ENCODE measurements around the gene PF4V1.

PF4V1 gene, protein sequence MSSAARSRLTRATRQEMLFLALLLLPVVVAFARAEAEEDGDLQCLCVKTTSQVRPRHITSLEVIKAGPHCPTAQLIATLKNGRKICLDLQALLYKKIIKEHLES

DNA sequence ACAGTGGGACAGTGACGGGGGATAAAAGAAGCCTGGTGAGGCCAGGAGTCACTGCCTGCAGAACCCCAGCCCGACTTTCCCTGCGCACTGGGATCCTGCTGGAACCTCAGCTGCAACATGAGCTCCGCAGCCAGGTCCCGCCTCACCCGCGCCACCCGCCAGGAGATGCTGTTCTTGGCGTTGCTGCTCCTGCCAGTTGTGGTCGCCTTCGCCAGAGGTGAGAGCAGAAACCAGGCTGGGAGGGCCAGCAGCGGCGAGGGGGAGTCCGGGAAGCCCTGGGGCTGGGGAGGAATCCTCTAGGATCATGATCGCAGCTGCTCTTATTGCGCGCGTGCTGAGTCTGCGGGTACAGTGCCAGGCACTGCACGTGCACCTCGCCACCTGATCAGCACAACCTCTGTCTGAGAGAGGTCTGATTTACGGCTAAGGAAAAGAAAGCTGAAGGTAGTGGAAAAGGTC lies at the start of gene PF4V1:
PF4V1 (plus strand) TSS at position 51 of the 459 bp plus-strand sequence; CDS start at position 118, 67 bp downstream.
- no peak for DNase-seq

DNA sequence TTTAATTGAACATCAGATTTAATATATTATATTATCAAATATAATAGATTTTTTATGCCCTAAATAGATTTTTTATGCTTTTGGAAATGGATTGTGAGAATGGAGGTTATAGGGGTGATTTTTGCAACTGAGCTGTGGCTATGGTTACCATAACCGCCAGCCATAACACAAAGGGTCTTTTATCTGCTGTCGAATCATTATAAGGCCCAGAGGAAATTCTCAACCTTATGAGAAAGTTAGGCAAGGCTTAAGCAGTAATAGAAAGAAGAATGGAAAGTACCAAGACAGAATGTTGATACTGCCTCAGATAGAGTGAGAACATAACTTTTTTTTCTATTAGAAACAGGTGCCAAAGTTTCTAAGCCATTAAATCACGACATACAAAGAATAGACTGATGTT lies 42.9 kb upstream of the PF4V1 start:
- no peak for DNase-seq

DNA sequence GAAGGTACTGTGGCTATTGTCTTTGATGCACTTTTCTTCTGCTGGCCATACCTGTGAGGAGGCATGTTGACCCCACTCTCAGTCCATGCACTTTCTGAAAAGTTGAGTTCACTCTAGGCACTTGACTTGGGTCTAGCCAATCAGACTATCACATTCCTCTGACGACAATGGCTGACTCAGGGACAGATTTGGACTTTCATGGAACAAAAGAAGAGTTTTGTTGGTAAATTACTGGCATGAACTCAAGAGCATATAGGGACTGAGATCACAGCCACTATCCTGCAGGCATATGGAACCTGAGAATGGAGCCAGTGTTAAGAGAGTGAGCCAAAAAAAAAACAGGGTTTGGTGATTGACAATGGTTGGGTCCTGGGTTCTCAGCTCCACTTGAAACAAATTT lies 41.3 kb upstream of the PF4V1 start:
- DNase-seq: no peak

DNA sequence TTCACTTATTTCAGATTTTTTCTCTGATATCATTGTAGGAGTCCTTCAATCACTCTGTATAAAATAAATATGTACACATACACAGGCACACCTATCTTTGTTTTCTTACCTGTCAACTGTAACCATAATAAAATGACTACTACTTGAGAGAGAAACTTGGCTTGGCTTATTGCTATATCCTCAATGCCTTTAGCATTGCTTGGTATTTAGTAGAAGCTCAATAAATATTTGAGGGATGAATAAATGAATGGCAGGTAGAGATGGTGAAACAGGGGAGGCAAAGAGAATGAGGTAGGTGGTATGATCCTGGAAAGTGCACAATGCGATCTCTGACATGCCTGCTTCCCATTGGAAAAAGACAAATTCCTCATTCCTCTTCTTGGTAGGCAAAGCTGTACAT lies 38.4 kb upstream of the PF4V1 start:
- DNase-seq: no peak

DNA sequence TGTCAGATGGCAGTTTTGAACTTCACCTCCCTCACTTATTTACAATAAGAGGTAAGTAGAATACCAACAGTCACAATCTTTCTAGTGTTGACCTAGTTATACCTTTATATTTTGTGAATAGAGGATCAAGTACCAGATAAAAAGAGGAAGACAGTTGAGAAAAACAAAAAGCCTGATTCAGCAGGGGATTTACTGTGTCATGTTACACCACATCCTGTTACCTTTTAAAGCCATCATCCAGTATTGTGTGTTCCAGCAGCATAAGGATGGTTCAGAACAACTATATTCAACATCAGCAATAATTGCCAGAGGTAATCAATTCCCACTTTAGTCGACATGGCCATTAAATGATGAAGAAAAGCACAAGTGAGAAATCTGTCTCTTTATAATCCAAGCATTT lies 38.0 kb upstream of the PF4V1 start:
- DNase-seq: no peak

DNA sequence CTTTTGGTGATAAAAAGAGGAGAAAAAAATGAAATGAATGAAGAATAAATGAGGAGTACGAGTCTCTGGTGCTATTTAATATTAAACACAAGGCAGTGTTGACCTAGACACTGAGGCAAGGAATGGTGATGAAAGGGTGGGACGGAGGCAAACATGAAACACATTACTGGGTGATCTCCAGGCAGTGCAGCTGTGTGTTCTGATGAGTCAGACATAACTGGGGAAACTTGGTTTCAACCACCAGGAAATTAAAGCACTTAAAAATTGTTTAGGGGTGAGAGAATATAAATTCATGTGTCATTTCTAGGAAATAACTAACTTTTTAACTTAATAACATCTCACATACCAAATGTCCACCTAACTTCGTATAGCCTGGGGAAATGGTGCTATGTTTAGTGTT lies 36.3 kb upstream of the PF4V1 start:
- no peak for DNase-seq

DNA sequence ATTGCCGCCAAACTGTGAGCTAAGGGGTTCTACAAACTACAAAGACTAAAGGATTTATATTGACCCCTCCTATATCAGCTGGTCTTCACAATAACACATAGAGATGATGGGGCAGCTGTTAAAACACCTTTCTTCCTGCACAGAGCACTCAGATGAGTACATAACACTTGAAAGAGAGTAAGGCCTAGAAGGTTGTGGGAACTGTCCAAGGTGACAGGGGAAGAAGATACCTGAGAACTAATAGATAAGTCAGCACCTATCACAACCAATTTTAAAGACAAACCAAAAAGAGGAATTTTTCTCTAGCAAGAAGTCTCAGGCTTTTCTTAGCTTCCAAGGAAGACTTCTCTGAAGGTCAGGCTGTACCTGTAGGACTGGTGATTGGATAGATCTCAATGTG lies 35.8 kb upstream of the PF4V1 start:
- DNase-seq: no peak

DNA sequence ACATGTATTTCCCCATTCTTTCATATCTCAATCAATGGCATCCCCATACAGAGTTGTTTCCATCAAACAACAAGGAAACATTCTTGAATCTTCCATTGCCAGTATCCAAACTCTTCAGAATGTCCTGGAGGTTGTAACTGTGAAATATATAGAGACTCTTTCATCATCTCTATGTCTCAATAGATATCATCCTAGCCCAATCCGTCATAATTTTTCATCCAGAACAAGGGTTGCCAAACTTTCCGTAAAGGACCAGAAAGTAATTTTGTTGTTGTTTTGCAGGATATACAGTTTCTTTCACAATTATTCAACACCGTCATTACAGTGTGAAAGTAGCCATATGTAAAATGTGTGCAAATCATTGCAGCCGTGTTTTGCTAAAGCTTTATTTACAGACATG lies 31.8 kb upstream of the PF4V1 start:
- no peak for DNase-seq

DNA sequence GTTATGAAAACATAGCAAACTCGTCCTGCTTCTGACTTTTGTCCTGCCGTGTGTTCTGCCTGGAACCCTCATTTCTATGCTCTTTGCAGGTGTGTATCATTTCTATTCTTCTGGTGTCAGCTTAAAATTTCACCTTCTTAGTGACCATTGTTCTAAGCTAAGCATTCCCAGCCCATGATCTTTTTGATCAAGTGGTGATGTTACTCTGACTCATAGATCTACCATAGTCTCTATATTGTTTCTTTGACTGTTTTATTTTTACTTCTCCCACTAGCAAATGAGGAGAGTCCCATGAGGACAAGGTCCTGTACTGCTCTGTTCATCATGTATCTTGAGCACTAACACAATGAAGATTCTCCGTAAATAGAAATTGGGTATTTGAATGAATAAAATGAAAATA lies 30.7 kb upstream of the PF4V1 start:
- DNase-seq: no peak

DNA sequence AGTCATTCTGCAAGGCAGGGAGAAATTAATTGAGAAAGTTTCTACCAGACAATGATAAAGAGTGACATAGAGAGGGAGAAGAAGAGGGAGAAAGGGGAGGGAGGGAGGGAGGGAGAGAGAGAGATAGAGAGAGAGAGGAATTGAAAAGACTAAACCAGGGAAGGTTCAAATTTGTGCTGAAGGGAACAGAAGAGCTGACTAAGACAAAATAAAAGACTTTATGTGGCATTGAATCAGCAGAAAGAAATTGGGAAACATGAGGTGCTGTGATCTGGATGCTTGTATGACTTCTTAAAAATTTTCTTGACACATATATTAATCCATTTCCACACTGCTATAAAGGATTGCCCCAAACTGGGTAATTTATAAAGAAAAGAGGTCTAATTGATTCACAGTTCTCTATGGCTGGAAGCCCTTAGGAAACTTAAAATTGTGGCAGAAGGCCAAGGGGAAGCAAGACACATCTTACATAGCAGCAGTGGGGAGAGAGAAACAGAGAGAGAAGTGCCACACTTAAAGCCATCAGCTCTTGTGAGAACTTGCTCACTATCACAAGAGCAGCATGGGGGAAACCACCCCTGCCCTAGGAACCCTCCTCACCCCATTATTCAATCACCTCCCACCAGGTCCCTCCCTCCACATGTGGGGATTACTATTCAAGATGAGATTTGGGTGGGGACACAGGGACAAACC lies 30.1 kb upstream of the PF4V1 start:
- DNase-seq: no peak

DNA sequence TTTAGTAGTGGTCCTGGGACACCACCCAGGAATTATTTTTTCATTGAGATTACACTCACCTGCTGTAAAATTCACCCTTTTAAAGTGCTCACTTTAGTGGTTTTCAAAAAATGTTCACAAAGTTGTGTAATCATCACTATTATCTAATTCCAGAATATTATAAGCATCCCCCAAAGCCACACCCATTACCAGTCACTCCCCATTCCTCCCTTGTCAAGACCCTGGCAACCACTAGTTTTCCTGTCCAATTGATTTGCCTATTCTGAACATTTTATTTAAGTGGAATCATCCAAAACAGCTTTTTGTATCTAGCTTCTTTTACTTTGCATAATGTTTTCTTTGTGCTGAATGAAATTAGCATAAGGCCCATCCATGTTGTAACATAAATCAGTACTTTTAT lies 29.3 kb upstream of the PF4V1 start:
- no peak for DNase-seq

DNA sequence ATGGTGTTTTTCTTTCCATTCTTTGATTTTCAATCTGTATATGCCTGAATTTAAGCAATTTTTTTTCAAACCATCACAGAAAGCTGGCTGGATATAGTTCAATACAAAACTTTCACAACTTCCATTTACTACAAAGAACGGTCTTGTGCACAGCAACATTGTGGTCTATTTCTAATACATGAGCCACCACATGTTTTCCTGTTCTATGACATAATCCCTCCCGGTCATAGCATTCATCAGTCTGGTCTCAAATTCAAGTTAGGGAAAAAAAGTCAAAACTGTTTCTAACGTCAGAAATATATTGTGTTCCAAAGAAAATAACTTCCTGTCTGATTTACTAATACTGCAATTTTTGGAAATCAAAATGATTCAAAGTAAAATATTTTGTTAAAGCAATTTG lies 24.1 kb upstream of the PF4V1 start:
- DNase-seq: no peak

DNA sequence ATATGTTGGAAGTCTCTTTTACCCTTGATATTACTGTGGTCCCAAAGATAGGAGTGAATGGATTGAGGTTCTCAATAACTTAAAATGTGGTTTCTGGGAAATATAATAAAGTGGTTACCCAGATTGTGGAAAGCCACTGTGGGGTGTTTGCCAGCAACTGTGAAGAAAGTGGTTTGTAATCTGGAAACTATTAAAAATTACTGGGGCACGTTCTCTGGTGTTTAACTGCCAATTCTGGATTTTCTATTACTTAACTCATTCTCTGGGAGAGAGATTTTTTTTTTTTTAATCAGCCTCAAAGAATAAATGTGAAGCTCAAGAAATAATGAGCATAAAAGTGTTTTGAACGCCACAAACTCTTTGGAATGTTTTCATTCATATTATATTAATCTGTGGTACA lies 21.5 kb upstream of the PF4V1 start:
- no peak for DNase-seq

DNA sequence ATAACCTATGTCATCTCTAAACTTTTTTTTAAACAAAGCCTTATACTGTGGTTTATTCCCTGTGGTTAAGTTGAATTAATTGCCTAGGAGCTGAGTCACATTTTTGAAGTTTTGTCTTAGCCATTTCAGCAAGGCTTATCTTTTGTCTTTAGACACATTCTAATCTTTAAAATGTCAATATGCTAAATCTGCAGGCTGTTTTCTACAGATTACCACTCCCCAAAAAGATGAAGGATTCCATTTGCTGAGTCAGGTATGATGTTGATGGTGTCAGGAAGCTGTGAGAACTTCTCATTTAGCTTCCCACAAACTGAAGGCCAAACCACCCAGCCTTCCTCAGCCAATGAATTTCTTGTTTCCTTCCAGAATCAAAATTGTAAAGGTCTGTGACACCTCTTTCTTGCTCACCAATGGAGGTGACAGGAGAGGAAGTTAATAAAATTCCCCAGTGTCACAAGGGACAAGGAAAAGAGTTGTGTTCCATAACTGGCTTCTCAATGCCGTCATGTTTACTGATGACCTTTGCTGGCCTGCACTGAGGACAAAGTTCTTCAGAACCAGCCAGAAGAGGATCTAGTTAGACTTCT lies 20.4 kb upstream of the PF4V1 start:
- no peak for DNase-seq

DNA sequence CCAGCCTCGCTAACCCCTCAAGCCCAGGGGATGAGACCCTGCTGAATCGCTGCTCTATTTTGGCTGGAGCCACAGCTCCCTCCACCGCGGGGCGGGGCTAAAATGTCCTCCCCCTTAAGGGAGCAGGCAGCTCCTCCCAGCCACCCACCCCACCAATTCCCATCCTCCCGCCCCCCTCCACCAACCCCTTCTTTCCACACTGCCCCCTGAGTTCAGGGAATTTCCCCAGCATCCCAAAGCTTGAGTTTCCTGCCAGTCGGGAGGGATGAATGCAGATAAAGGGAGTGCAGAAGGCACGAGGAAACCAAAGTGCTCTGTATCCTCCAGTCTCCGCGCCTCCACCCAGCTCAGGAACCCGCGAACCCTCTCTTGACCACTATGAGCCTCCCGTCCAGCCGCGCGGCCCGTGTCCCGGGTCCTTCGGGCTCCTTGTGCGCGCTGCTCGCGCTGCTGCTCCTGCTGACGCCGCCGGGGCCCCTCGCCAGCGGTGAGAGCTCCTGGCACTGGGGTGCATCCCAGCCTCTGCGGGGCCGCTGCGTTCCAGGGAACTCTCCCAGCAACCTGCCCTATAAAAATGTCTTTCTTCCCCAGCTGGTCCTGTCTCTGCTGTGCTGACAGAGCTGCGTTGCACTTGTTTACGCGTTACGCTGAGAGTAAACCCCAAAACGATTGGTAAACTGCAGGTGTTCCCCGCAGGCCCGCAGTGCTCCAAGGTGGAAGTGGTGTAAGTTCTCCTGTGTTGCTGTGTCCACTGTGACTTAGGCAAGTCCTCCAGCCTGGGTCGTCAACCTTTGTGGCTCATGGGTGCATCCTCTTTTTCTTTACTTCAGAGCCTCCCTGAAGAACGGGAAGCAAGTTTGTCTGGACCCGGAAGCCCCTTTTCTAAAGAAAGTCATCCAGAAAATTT lies 16.5 kb upstream of the PF4V1 start, which contains the start of gene CXCL6:
CXCL6 (plus strand) TSS at position 306 of the 907 bp plus-strand sequence; CDS start at position 379, 73 bp downstream.
- no peak for DNase-seq

DNA sequence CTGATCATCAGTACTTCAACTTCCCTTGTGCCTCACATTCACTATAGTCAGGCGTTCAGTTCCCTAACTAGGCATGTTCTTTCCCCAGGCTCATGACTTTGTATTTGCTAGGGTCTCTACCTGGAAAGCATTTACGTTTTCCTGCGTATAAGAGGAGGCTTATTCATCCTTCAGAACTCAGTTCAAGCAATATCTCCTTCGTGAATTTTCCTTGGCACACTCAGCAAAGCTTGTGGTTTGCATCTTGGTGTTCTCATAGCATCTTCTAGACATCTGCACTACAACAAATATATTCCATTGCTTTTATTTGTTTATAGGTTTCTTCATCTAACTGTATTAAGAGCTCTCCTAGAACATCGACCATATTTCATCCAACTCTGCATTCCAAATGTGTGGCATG lies 14.0 kb upstream of the PF4V1 start:
- DNase-seq: no peak

DNA sequence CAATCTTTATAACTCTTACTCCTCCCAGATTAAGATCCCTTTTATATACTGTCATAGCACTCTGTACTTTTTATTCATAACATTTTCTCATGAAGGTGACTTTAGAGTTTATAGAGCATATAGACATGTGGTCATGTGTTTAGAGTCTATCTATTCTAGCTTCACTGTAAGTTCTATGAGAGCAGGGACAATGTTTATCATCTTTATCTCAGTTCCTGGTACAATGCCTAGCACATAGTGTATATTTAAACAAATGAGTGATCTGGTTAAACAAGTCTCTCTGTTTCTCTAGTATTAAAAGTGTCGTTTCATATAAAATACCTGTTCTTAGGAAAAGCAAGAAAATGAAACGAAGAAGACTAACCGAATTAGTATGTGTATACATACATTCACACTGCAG lies 13.4 kb upstream of the PF4V1 start:
- no peak for DNase-seq

DNA sequence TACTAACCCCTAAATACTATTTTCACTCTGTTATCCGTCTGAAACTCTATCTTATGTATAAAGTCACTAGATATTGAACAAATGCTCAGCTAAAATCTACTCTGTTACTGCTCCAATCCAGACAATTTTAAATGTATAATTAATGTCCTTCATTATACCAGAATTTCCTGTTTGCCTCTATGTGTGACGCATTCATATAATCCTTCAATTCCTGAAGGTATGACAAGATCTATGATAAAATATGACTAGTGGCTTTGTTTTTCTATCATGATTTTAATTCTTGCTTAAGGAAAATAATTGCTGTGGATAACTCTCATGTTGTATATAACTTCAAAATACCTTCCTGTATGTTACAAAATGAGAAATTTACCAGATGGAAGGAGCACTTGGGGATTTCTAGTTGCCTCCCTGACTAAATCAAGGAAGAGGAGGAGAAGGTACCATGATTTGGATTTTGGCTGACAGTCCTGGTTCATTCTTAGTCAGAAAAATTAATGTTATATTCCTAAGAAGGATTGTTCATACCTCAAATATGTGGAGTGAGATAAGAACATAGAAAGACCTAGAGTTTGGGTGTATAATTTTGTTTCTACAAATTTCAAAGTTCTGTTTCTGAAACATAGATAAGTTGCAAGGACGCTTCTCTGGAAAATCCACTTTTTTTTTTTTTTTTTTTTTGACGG lies 11.7 kb upstream of the PF4V1 start:
- DNase-seq: no peak

DNA sequence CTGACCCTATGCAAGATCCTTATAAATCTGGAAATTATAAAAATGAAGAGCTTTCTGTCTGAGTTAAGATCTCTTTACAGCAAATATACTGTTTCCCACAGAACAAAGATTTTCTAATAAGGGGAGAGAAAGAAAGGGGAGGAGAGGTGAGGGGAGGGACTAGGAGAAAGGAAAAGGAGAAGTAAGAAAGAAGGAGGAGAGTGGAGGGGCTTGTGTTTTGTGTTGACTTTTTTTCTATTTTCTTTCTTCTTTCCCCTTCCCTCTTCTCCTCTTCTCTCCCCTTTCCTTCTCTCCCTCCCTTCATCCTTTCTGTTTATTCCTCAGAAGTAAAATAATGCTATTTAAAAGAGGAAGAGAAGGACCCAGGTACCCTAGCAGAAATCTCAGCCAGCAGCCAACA lies 10.4 kb upstream of the PF4V1 start:
- DNase-seq: no peak

DNA sequence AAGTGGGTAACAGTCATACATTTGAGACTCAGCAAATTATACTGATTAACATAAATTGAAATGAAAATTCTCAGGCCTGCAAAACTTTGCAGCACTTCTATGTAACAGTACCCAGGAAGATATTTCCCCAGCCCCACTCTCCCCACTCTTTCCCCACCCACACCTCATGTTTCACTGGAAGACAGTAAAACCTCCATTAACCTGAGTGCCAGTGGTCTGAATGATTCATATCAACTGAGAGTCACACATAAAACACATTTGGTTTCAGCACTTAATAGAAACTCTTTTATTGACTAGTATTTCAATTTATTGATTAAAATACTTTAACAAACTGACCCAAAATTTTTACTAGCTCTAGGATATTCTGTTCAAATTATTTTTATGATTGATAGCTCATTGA lies 9.7 kb upstream of the PF4V1 start:
- DNase-seq: no peak

DNA sequence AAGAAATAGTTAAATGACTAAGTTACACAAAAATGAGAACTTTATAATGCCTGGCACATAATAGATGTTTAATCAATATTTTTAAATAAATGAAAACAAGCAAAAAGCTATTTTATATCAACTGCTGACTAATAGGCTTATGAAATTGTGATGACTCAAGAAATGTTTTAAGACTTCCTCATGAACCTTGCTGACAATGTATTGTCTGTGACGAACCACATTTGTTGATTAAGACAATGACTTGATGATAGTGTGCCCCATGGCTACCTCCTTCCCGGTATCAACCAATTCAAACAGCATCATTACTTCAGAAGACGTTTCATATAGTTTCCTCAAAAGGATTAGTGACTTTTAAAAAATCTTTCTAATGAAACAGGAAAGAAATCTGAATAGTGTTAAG lies 8.8 kb upstream of the PF4V1 start:
- no peak for DNase-seq

DNA sequence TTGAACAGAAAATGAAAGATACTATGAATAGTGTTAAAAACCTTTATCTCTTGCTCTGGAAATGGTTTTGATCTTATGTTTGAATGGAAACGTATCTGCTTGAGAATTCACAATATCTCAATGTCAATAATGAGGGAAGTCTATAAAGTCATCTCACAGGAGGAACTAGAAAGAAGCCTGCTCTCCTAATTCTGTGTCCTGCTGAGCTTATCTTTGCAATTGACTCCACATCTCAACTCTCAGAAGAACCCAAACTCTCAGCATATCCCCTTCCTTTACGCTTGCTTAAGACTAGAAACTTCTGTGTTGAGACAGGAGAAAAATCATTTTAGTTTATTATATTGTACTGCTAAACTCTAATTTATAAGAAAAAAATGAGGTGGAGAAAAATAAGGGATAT lies 8.3 kb upstream of the PF4V1 start:
- DNase-seq: no peak

Measured in NCI-H2171 (cell line).